H9 (cell line): ENCODE measurements around the gene ZNF385D. TPM values are rescaled to one million over a fixed set of nuclear protein-coding genes. Genes with fewer than 3 reads are reported as not detected.

Experiments
- DNase-seq: peaks from one replicate; pipeline ENCODE4 v3.0.0-alpha.2; 2017
- H2AFZ ChIP-seq: one replicate; pipeline ENCODE4 v1.6.1; 2013; ENCODE audit warnings: mild to moderate bottlenecking, low read length, control low read depth, moderate library complexity
- H2AK5ac ChIP-seq: 2 replicates; pipeline ENCODE4 v1.6.1; 2013; ENCODE audit warnings: low read length, control low read depth, mixed read lengths; ENCODE audit not compliant: insufficient read length
- H2BK120ac ChIP-seq: one replicate; pipeline ENCODE4 v1.6.1; 2013; ENCODE audit warnings: low read depth, mild to moderate bottlenecking, low read length, control low read depth, inconsistent platforms; ENCODE audit not compliant: poor library complexity, severe bottlenecking
- H2BK12ac ChIP-seq: 2 replicates; pipeline ENCODE4 v1.6.1; 2013; ENCODE audit warnings: low read length, control low read depth, mixed read lengths, low read depth; ENCODE audit not compliant: insufficient read length
- H2BK15ac ChIP-seq: 2 replicates; pipeline ENCODE4 v1.6.1; 2013; ENCODE audit warnings: low read depth, low read length, control low read depth
- H2BK20ac ChIP-seq: one replicate; pipeline ENCODE4 v1.6.1; 2013; ENCODE audit warnings: low read depth, mild to moderate bottlenecking, low read length, control low read depth, inconsistent platforms; ENCODE audit not compliant: poor library complexity, severe bottlenecking
- H2BK5ac ChIP-seq: 2 replicates; pipeline ENCODE4 v1.6.1; 2013; ENCODE audit warnings: low read length, control low read depth, mixed read lengths; ENCODE audit not compliant: insufficient read length
- H3K14ac ChIP-seq: 2 replicates; pipeline ENCODE4 v1.6.1; 2013; ENCODE audit warnings: low read length, control low read depth; ENCODE audit not compliant: insufficient read depth
- H3K18ac ChIP-seq: 2 replicates; pipeline ENCODE4 v1.6.1; 2013; ENCODE audit warnings: low read depth, mild to moderate bottlenecking, mixed read lengths, low read length, control low read depth; ENCODE audit not compliant: insufficient read length
- H3K23ac ChIP-seq: 2 replicates; pipeline ENCODE4 v1.6.1; 2013; ENCODE audit warnings: low read length, control low read depth, mixed read lengths, low read depth; ENCODE audit not compliant: insufficient read length
- H3K23me2 ChIP-seq: 2 replicates; pipeline ENCODE4 v1.6.1; 2013; ENCODE audit warnings: low read depth, mild to moderate bottlenecking, mixed read lengths, low read length, control low read depth; ENCODE audit not compliant: insufficient read length, poor library complexity, severe bottlenecking
- H3K27ac ChIP-seq: 2 replicates; pipeline ENCODE4 v1.5.1; 2013; ENCODE audit warnings: low read length, control low read depth, mixed read lengths, low read depth; ENCODE audit not compliant: insufficient read length
- H3K27me3 ChIP-seq: 2 replicates; pipeline ENCODE4 v1.6.1; 2013; ENCODE audit warnings: low read length, control low read depth, inconsistent platforms; ENCODE audit not compliant: insufficient read depth
- H3K4ac ChIP-seq: 2 replicates; pipeline ENCODE4 v1.6.1; 2013; ENCODE audit warnings: low read depth, mild to moderate bottlenecking, control low read depth, inconsistent platforms, low read length, moderate library complexity
- H3K4me1 ChIP-seq: 2 replicates; pipeline ENCODE4 v1.6.1; 2013; ENCODE audit warnings: low read length, control low read depth, inconsistent platforms; ENCODE audit not compliant: insufficient read depth
- H3K4me2 ChIP-seq: 2 replicates; pipeline ENCODE4 v1.6.1; 2013; ENCODE audit warnings: low read length, control low read depth, mixed read lengths; ENCODE audit not compliant: insufficient read length, insufficient read depth
- H3K56ac ChIP-seq: 2 replicates; pipeline ENCODE4 v1.6.1; 2013; ENCODE audit warnings: low read depth, mild to moderate bottlenecking, mixed read lengths, low read length, control low read depth; ENCODE audit not compliant: insufficient read length
- H3K79me1 ChIP-seq: 2 replicates; pipeline ENCODE4 v1.6.1; 2013; ENCODE audit warnings: low read depth, mild to moderate bottlenecking, moderate library complexity, low read length, control low read depth, inconsistent platforms; ENCODE audit not compliant: insufficient read depth, poor library complexity, severe bottlenecking
- H3K79me2 ChIP-seq: 2 replicates; pipeline ENCODE4 v1.6.1; 2013; ENCODE audit warnings: low read length, control low read depth, inconsistent platforms; ENCODE audit not compliant: insufficient read depth
- H3K9ac ChIP-seq: 2 replicates; pipeline ENCODE4 v1.6.1; 2013; ENCODE audit warnings: low read length, control low read depth, mixed read lengths; ENCODE audit not compliant: insufficient read length; ENCODE audit errors: extremely low read depth
- H3K9me3 ChIP-seq: one replicate; pipeline ENCODE4 v1.6.1; 2013; ENCODE audit warnings: low read depth, low read length, inconsistent platforms; ENCODE audit not compliant: control insufficient read depth
- H3T11ph ChIP-seq: one replicate; pipeline ENCODE4 v1.6.1; 2013; ENCODE audit warnings: mild to moderate bottlenecking, low read length, control low read depth, inconsistent platforms
- H4K20me1 ChIP-seq: one replicate; pipeline ENCODE4 v1.6.1; 2013; ENCODE audit not compliant: control insufficient read depth, insufficient read length, insufficient read depth
- H4K5ac ChIP-seq: 2 replicates; pipeline ENCODE4 v1.6.1; 2013; ENCODE audit warnings: low read depth, mild to moderate bottlenecking, mixed read lengths, low read length, control low read depth; ENCODE audit not compliant: insufficient read length
- H4K8ac ChIP-seq: replicated peaks from 2 replicates; pipeline ENCODE4 v1.6.1; 2013; ENCODE audit warnings: low read length, control low read depth, mixed read lengths, low read depth; ENCODE audit not compliant: insufficient read length
- H4K91ac ChIP-seq: 2 replicates; pipeline ENCODE4 v1.6.1; 2013; ENCODE audit warnings: low read depth, mild to moderate bottlenecking, moderate library complexity, mixed read lengths, low read length, control low read depth; ENCODE audit not compliant: insufficient read length
- H3K27ac Mint-ChIP-seq, 3 experiments: 2 replicates in 2 of 3; 3 replicates in 1 of 3; pipeline ENCODE4 v1.8.0; 2020 to 2021; ENCODE audit warnings: mixed read lengths in 3 of 3, mild to moderate bottlenecking in 1 of 3, moderate library complexity in 1 of 3
- H3K27me3 Mint-ChIP-seq: 2 replicates; pipeline ENCODE4 v1.8.0; 2021; ENCODE audit warnings: low read depth, mild to moderate bottlenecking, moderate library complexity, mixed read lengths
- H3K36me3 Mint-ChIP-seq, 3 experiments: 2 replicates in 2 of 3; 3 replicates in 1 of 3; pipeline ENCODE4 v1.8.0; 2020 to 2021; ENCODE audit warnings: low read depth in 3 of 3, mixed read lengths in 3 of 3; ENCODE audit not compliant: insufficient read depth in 1 of 3
- H3K4me1 Mint-ChIP-seq, 2 experiments: 2 replicates each; pipeline ENCODE4 v1.8.0; 2020; ENCODE audit warnings: mixed read lengths in 2 of 2
- H3K4me3 Mint-ChIP-seq, 2 experiments: 2 replicates in 1 of 2; 3 replicates in 1 of 2; pipeline ENCODE4 v1.8.0; 2020 to 2021; ENCODE audit warnings: mild to moderate bottlenecking in 2 of 2, mixed read lengths in 2 of 2, moderate library complexity in 1 of 2
- H3K9me3 Mint-ChIP-seq, 2 experiments: 2 replicates in 1 of 2; 3 replicates in 1 of 2; pipeline ENCODE4 v1.8.0; 2020; ENCODE audit warnings: mild to moderate bottlenecking in 2 of 2, mixed read lengths in 2 of 2, moderate library complexity in 1 of 2
- WGBS: extraction: QIAGEN DNeasy Blood & Tissue Kit; methylation state at CpG from one replicate; pipeline ENCODE4 v1.1.7; 2013; ENCODE audit warnings: missing lambda C conversion rate, low lambda C conversion rate, mixed read lengths; ENCODE audit not compliant: insufficient read length; ENCODE audit errors: extremely low coverage; 5-methylcytosine and 5-hydroxymethylcytosine counted together
- total RNA-seq: library from RNA; stranded (reverse); gene quantifications from 2 replicates; pipeline ENCODE4 v1.2.1, GENCODE V29; 2021
- TF ChIP-seq, protein P1 (sequence below): fragments of 200-600 bp; sonication (generic); conservative IDR thresholded peaks from 3 replicates; pipeline ENCODE4 v1.8.0; 2021; ENCODE audit warnings: antibody characterized with exemption, mild to moderate bottlenecking

ZNF385D gene
- total RNA-seq, 1 experiment from 2014 or later, result 1.5 TPM

DNA sequence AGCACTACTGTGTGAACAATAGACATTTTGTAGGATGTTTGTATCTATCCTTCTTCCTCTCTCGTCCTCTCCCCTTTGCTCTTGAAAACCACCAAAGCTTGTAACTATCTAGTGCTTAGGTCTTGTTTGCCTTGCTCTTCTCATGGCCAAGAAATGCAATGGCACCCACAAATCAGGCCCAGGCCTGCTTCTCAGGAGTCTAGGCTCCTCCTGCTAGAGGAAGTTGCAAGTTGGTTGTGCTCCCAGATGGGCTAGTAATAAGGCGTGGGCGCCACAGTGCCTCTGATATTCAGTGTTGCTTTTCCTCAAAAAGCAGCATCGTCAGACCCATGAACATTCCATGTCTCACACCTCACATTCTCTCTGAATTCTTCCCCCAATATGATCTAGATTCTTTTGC, 28.7 kb downstream of the ZNF385D start:
- H3K79me1 ChIP-seq, result no peaks in the 10 kb centered on the region
- H2BK15ac ChIP-seq, result no peak overlapping the region
- peaks cover 24 to 25% of the 10 kb centered on the region in 2 experiments for H3K4me1 Mint-ChIP-seq
- WGBS, result no CpG with 5 or more reads among the region's 4 CpGs
- H3T11ph ChIP-seq, result no peak overlapping the region
- no peaks in the 10 kb centered on the region for H3K36me3 Mint-ChIP-seq
- H4K8ac ChIP-seq, result no peak overlapping the region
- H3K4me1 ChIP-seq, result peaks cover 5% of the 10 kb centered on the region; the same call in 1 of the 2 replicates
- no peak overlapping the region for H3K4me2 ChIP-seq
- H3K18ac ChIP-seq, result no peak overlapping the region
- no peaks in the 10 kb centered on the region for H3K27me3 ChIP-seq
- no peak overlapping the region for H3K4me3 Mint-ChIP-seq
- H2AK5ac ChIP-seq, result no peak overlapping the region
- no peak overlapping the region for H2BK20ac ChIP-seq
- H3K56ac ChIP-seq, result no peak overlapping the region
- DNase-seq, result no peak
- H4K5ac ChIP-seq, result no peak overlapping the region
- peaks cover 0 to 3% of the 10 kb centered on the region in 2 experiments; a peak in 2 of 5 replicates for H3K9me3 Mint-ChIP-seq
- H4K91ac ChIP-seq, result no peak overlapping the region
- H3K23me2 ChIP-seq, result peaks cover 3% of the 10 kb centered on the region
- no peaks in the 10 kb centered on the region for H3K9me3 ChIP-seq
- no peak overlapping the region for H3K9ac ChIP-seq
- H3K4ac ChIP-seq, result no peak overlapping the region
- peak overlapping the region in 1 of 3 experiments; percentile 59; a peak in 1 of 7 replicates for H3K27ac Mint-ChIP-seq
- no peak overlapping the region for H2BK12ac ChIP-seq
- no peak overlapping the region for H2BK5ac ChIP-seq
- H3K23ac ChIP-seq, result no peak overlapping the region
- H2BK120ac ChIP-seq, result no peak overlapping the region
- H3K27me3 Mint-ChIP-seq, result no peaks in the 10 kb centered on the region
- H2AFZ ChIP-seq, result no peak overlapping the region
- no peaks in the 10 kb centered on the region for H3K79me2 ChIP-seq
- no peaks in the 10 kb centered on the region for H4K20me1 ChIP-seq
- H3K14ac ChIP-seq, result no peak overlapping the region
- no peak overlapping the region for H3K27ac ChIP-seq
- TF ChIP-seq, protein P1, sequence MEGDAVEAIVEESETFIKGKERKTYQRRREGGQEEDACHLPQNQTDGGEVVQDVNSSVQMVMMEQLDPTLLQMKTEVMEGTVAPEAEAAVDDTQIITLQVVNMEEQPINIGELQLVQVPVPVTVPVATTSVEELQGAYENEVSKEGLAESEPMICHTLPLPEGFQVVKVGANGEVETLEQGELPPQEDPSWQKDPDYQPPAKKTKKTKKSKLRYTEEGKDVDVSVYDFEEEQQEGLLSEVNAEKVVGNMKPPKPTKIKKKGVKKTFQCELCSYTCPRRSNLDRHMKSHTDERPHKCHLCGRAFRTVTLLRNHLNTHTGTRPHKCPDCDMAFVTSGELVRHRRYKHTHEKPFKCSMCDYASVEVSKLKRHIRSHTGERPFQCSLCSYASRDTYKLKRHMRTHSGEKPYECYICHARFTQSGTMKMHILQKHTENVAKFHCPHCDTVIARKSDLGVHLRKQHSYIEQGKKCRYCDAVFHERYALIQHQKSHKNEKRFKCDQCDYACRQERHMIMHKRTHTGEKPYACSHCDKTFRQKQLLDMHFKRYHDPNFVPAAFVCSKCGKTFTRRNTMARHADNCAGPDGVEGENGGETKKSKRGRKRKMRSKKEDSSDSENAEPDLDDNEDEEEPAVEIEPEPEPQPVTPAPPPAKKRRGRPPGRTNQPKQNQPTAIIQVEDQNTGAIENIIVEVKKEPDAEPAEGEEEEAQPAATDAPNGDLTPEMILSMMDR, result no peak
